Left ventricle myocardium inferior (tissue), 1 donor: Measurements from ENCODE around the gene METRN. TPM values are rescaled to one million over a fixed set of nuclear protein-coding genes. Genes with fewer than 3 reads are reported as not detected.

Experiments used
- DNase-seq: peaks from one replicate; pipeline ENCODE4 v3.0.0-alpha.2; 2020
- H3K27ac ChIP-seq: fragments of 200-600 bp; replicated peaks from 2 replicates; pipeline ENCODE4 v1.8.0; 2021
- H3K27me3 ChIP-seq: fragments of 200-600 bp; 2 replicates; pipeline ENCODE4 v1.8.0; 2021; ENCODE audit warnings: low read depth
- H3K36me3 ChIP-seq: fragments of 200-600 bp; 2 replicates; pipeline ENCODE4 v1.8.0; 2021
- H3K4me1 ChIP-seq: fragments of 200-600 bp; 2 replicates; pipeline ENCODE4 v1.8.0; 2021
- H3K4me3 ChIP-seq: fragments of 200-600 bp; 2 replicates; pipeline ENCODE4 v1.8.0; 2021; ENCODE audit warnings: mild to moderate bottlenecking, moderate library complexity
- H3K9me3 ChIP-seq: fragments of 200-600 bp; replicated peaks from 2 replicates; pipeline ENCODE4 v1.8.0; 2021
- intact Hi-C: fragments of 100-400 bp; cut with micrococcal nuclease; formaldehyde crosslinking; loops from one replicate; pipeline ENCODE4 v1.11.0; 2022
- total RNA-seq: library from RNA; stranded (reverse); fragmentation: NEBNext Ultra II Directional; extraction: Animal tissue kit (Norgen Biotek cat#: 25700); gene quantifications from one replicate; pipeline ENCODE4 v1.2.1, GENCODE V29; 2021
- TF ChIP-seq, protein P1 (sequence below): fragments of 200-600 bp; IDR thresholded peaks from 2 replicates; pipeline ENCODE4 v1.8.0; 2021; ENCODE audit warnings: antibody characterized with exemption, mild to moderate bottlenecking, borderline replicate concordance
- donor health status: DM: no; HTN: yes; CAD: no; lungs with severe emphysema.

Gene METRN
- total RNA-seq, 1 donor from 2014 or later: 62.5 TPM

DNA sequence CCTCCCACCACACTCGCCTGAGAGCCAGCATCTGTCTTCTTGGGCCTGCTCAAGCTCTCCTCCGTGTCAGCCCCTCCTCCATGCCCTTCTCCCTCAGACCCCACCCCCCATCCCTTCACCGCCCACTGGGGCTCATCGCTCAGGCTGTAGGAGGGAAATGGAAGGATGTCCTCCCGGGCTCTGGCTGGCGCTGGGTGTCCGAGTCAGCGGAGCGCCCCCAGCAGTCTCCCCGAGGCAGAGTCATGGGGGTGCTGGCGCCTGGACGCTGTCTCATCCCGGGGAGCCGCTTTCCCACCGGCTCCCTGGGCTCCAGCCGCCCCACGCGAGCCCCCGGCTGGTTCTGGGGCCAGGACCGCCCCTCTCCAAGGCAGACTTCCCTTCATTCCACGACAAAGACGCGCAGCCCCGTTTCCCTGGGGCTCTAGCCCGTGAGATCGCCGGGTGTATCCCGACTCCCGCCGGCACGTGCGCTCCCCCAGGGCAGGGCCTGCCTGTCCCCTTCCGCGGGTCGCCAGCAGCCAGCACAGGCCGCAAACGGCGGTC is 5.6 kb downstream of the METRN start:
- peak; percentile 46 for DNase-seq
- intact Hi-C loops: no loop called here
- H3K27ac ChIP-seq: peak overlapping the region; percentile 97
- no peaks in the 10 kb centered on the region for H3K27me3 ChIP-seq
- peak overlapping the region; percentile 96 for H3K4me3 ChIP-seq
- TF ChIP-seq, protein P1, sequence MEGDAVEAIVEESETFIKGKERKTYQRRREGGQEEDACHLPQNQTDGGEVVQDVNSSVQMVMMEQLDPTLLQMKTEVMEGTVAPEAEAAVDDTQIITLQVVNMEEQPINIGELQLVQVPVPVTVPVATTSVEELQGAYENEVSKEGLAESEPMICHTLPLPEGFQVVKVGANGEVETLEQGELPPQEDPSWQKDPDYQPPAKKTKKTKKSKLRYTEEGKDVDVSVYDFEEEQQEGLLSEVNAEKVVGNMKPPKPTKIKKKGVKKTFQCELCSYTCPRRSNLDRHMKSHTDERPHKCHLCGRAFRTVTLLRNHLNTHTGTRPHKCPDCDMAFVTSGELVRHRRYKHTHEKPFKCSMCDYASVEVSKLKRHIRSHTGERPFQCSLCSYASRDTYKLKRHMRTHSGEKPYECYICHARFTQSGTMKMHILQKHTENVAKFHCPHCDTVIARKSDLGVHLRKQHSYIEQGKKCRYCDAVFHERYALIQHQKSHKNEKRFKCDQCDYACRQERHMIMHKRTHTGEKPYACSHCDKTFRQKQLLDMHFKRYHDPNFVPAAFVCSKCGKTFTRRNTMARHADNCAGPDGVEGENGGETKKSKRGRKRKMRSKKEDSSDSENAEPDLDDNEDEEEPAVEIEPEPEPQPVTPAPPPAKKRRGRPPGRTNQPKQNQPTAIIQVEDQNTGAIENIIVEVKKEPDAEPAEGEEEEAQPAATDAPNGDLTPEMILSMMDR: no peak
- peaks cover 53% of the 10 kb centered on the region for H3K4me1 ChIP-seq
- no peaks in the 10 kb centered on the region for H3K9me3 ChIP-seq
- no peaks in the 10 kb centered on the region for H3K36me3 ChIP-seq

DNA sequence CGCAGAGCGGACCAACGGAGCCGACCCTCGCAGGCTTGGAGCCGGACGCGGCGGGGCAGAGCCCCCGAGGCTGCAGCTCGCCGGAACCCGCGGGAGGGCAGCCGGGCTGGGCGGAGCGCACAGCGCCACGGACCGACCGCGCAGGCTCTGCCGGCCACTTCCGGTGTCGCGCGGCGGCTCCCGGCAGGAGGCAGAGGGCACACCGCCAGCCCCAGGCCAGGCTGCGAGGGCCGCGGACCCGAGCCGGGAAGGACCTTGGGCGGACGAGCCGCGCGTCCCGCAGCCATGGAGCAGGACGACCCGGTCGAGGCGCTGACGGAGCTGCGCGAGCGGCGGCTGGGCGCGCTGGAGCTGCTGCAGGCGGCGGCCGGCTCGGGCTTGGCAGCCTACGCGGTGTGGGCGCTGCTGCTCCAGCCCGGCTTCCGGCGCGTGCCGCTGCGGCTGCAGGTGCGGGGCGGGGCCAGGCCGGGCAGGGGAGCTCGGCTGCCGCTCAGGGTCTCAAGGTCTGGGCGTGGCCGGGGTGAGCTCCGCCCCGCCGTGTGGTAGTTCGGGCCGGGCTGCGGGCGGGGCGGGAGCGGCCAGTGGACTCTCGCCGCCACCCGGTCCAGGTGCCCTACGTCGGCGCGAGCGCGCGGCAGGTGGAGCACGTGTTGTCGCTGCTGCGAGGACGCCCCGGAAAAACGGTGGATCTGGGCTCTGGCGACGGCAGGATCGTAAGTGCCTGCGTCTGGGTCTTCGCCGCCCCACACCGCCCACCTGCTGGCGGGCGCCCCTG is 6.3 kb downstream of the METRN start, which contains the start of gene ANTKMT:
Gene ANTKMT, plus strand, starts transcription at position 157 of the 775 bp plus-strand sequence. Its CDS starts 129 bp downstream, at position 286.
- intact Hi-C loops: no loop called here
- DNase-seq: peak; percentile 78
- H3K4me3 ChIP-seq: peak within 1 kb of the TSS; percentile 96
- peak within 1 kb of the TSS; percentile 97 for H3K27ac ChIP-seq
- no peaks in the 10 kb centered on the region for H3K9me3 ChIP-seq
- H3K36me3 ChIP-seq: no peaks in the 10 kb centered on the region
- peaks cover 49% of the 10 kb centered on the region for H3K4me1 ChIP-seq
- peaks cover 4% of the 10 kb centered on the region for H3K27me3 ChIP-seq
- TF ChIP-seq, protein P1: no peak

DNA sequence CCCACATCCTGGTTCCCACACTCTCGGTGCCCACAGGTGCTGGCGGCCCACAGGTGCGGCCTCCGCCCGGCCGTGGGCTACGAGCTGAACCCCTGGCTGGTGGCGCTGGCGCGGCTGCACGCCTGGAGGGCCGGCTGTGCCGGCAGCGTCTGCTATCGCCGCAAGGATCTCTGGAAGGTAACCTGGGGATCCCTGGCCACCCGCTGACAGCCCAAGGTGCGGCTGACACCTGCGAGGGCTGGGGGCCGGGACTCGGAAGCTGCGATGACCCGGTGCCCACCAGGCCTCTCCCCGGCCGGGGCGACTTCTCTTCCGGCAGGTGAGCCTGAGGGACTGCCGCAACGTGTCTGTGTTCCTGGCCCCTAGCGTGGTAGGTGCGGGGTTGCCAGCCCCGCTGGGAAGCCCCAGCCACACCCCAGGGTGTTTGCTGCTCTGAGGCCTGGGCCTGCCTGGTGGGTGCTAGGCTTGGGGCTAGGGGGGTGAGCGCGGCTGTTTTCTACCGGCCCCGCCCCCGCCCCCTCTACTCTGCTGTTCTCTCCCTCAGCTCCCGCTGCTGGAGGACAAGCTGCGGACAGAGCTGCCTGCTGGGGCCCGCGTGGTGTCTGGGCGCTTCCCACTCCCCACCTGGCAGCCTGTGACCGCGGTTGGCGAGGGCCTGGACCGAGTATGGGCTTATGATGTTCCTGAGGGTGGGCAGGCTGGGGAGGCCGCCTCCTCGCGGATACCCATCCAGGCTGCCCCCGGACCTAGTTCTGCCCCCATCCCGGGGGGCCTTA is 7.0 kb downstream of the METRN start:
- intact Hi-C loops: no loop called here
- no peak for DNase-seq

DNA sequence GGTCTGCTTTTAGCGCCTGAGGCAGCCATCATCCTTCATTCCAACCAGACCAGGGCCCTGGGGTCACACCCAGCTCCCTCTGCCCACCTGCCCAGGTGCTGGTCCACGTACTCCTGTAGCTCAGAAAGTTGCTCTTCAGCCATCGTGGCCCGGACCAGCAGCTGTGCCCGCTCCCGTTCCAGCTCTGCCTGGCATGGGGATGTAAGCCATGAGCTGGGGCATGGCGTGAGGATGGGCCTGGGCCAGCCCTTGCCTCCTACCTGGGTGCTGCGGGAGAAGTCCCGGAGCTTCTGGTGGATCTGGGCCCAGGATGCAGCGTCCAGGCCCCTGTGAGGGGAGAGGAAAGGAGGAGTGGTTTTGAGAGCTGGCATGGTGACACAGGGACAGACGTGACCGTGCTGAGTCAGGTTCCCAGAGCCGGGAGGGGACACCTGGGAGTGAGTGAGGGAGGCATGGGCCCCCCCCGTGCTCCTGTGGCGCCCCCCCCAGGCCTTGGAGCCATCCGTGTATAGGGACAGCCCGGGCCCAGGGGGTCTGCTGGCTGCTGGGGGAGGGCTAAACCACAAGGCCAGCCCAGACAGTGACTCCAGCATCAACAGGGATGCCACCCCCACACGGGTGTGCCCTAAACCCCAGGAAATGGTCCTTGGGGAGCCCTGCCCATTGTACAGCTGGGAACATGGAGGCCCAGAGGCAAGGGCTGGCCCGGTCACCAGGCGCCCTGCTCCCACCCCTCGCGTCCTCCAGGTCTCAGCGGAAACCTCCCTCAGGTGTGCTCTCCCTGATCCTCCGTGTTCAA is 8.1 kb downstream of the METRN start:
- no peaks in the 10 kb centered on the region for H3K36me3 ChIP-seq
- intact Hi-C loops: no loop called here
- H3K9me3 ChIP-seq: no peaks in the 10 kb centered on the region
- no peak overlapping the region for H3K4me3 ChIP-seq
- peaks cover 20% of the 10 kb centered on the region for H3K27me3 ChIP-seq
- H3K4me1 ChIP-seq: peaks cover 54% of the 10 kb centered on the region
- H3K27ac ChIP-seq: no peak overlapping the region
- TF ChIP-seq, protein P1: no peak
- DNase-seq: no peak

More for the DNA sequence above, 7.0 kb downstream of the METRN start:
- Histone ChIP-seq H3K27ac (peak overlapping the region; percentile 97), H3K4me3 (peak overlapping the region; percentile 96), H3K27me3 (peaks cover 10% of the 10 kb centered on the region), H3K9me3 (no peaks in the 10 kb centered on the region), H3K4me1 (peaks cover 47% of the 10 kb centered on the region), H3K36me3 (no peaks in the 10 kb centered on the region)
- TF ChIP-seq, protein P1: no peak

DNA sequence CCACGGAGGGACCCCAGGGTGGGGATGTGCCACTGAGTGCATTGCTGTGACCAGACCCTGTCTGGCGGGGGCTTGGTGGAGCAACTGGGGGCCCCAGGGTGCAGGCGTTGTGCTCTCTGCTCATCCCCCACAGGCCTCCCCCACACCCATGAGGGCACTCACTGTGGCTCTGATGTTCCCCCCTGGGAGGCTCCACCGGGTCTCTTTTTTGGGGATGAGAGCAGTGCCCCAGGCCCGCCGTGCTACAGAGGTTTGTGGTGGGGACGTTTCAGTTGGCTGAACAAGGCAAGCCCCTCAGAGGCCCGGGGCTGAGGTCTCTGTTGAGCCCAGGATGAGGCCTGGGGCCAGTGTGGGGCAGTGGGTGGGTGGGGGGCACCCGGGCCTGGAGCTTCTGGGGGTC is 8.8 kb downstream of the METRN start:
- Histone ChIP-seq H3K27ac (no peak overlapping the region), H3K9me3 (no peaks in the 10 kb centered on the region), H3K27me3 (peaks cover 26% of the 10 kb centered on the region), H3K4me3 (no peak overlapping the region), H3K36me3 (no peaks in the 10 kb centered on the region), H3K4me1 (peaks cover 59% of the 10 kb centered on the region)
- intact Hi-C loops: no loop called here
- TF ChIP-seq, protein P1: no peak
- no peak for DNase-seq
